CD4-positive, alpha-beta T cell treated with Interleukin-6 at 100 ng/mL for 8 hours (primary cell): ENCODE measurements around the gene PFKFB4.
"Not testable (repeated sequence)": the region's sequence is repeated elsewhere in the genome, so short reads cannot be mapped to it uniquely, and the experiment has no call there.

Source experiments
- DNase-seq: peaks from one replicate; pipeline ENCODE4 v3.0.0-alpha.2; 2020; ENCODE audit warnings: mixed read lengths, low spot score

The PFKFB4 gene

GRCh38 chr3:48492461-48493202 is 64.0 kb downstream of the PFKFB4 start:
- DNase-seq = no peak

- no peak for DNase-seq
Measured at GRCh38 chr3:48486952-48487351, 69.7 kb downstream of the PFKFB4 start.

DNA sequence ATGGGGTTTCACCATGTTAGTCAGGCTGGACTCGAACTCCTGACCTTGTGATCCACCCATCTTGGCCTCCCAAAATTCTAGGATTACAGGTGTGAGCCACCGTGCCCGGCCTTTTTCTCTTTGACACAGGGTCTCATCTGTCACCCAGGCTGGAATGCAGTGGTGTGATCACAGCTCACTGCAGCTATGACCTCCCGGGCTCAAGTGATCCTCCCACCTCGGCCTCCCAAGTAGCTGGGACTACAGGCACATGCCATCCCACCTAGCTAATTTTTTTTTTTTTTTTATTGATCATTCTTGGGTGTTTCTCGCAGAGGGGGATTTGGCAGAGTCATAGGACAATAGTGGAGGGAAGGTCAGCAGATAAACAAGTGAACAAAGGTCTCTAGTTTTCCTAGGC is 73.8 kb downstream of the PFKFB4 start:
- DNase-seq = not testable (repeated sequence)

GRCh38 chr3:48480891-48481290 is 75.7 kb downstream of the PFKFB4 start:
- not testable (repeated sequence) for DNase-seq

DNA sequence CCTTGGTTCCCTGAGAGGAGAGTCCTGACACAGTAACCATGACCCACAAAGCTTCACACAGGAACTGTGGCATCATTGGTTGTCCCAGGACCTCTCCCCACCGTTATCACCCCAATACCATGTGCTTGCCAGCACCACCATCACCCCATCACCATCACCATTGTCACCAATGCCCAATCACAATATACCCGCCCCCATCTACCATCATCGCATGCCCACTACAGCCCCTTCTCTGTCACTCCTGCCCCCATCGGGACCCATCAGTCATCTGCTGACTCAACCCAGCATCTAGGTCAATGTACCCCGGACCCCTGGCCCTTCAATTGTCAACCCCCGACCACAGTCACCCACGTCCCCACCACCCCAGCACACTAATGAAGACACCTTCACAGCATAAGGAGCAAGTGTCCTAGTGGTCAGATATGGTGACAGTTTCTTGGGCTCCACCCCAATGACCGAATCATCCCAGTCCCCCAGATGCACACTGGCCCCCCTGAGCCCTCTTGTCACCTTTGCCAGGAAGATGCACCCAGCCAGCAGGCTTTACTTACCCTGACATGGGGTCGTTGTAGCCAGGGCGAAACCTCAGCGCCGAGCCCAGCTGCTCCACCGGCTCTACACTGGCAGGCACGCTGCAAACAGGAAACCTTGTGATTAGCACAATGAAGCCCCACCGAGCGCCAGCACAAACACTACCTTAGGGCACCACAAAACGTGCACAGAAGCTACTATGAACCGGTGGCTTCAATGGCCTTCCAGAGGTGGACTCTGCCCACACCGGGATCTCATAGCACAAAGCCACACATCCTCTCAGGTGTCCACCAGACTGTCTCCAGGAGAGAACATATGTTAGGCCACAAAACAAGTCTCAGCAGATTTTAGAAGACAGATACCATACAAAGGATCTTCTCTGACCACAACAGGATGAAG is 77.7 kb downstream of the PFKFB4 start:
- peak; percentile 68 for DNase-seq

DNA sequence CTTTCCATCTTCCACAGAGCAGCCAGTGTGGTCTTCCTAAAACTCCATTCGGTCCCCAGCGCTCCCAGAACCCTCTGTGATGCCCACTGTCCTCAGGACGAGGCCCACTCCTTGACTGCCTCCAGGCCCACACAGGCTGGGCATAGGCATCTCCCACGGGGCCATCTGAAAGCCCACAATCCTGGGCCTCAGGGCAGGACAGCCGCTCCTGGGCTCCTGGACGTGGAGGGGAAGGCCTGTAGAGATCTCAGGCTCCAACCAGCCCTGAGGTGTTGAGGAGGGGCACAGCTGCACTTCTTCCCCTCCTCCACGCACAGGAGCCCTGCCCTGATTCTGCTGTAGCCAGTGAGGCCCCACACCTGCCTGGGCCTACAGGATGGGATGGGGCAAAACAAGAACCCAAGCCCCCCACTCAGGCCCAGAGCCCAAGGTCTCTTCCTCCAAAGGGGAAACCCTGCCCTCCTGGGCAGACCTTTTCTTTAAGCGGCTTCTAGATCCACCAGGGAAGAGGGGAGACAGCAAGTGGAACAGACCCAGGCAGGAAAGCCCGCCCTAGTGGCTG is 78.6 kb downstream of the PFKFB4 start:
- DNase-seq = no peak

- no peak for DNase-seq
Measured at GRCh38 chr3:48476426-48477053, 80.1 kb downstream of the PFKFB4 start.

DNA sequence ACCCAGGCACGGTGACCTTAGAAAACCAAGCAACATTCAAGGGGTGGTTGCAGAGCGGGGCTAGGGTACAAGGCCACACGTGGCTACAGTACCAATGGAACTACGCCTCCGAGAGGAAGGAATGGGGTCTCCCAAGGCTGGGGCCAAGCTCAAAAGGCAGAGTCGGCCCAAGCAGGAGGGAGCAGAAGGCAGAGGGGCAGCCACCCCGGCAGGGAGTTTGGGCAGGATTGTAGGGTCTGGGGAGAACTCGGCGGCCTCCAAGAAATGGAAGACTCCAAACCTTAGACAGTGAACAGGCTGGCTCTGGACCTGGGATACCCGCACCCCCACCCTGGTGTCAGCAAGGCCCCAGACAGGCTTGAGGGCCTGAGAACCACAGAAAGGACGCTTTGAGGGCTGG is 81.4 kb downstream of the PFKFB4 start:
- DNase-seq = no peak

GRCh38 chr3:48474619-48475018 is 82.0 kb downstream of the PFKFB4 start:
- no peak for DNase-seq

DNA sequence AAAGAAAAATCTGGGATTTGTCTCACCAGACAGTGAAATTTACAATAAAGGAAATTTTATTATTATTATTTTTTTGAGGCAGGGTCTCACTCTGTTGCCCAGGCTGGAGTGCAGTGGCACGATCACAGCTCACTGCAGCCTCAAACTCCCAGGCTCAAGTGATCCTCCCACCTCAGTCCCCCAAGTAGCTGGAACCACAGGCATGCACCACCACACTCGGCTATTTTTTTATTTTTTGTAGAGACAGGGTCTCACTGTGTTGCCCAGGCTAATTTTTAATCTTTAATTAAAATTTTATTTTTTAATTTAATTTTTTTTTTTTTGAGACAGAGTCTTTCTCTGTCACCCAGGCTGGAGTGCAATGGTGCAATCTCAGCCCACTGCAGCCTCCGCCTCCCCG is 82.6 kb downstream of the PFKFB4 start:
- DNase-seq = not testable (repeated sequence)

- DNase-seq = no peak
Measured at GRCh38 chr3:48473617-48473952, 83.0 kb downstream of the PFKFB4 start.

DNA sequence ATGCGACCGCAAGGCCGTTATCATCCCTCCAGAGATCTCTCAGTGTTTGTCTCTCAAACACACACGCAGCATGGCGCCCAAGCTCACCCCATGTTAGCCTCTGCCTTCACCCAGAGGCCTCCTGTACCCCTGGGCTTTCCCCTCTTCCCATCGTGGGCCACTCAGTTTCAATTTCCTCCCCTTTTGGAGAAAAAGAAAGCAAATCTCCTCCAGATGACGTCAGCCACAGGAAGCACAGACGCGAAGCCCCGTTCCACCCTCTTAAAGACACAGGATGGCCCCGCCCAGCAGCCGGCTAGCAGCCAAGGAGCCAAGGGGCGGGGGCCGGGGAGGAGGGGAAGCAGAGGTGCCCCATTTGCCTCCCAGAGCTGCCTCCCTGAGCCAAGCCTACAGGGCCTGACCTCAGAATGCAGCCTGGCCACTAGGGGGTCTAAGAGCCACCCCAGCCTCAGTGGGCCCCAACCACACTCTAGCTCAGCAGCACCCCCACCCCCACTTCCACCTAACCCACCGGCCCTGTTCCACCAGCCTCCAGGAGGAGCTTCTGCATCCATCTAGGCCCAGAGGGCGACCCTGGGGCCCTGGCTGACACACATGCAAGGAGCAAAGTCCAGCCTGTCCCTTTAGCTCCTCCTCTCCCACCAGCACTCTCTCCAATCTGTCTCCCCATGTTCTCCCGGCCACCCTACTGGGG is 83.5 kb downstream of the PFKFB4 start:
- DNase-seq = peak; percentile 95

- no peak for DNase-seq
Measured at GRCh38 chr3:48472673-48472922, 84.0 kb downstream of the PFKFB4 start.

DNA sequence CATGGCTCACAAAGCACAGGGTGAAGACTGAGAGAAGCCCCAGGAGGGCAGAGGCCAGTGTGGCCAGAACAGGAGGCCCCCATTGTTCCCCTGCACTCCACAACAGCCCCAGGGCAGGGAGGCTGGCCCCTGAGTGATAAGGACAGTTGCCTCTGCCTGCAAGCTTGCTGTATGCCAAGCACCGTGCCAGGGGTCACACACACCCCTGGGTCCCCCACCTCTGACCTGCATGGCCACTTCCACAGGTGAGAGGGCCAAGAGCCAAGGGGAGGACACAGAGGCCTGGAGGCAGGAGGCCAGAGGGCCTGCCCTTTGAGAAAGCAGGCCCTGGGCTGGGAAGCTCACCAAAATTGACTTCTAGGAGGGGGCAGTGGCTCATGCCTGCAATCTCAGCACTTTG is 86.3 kb downstream of the PFKFB4 start:
- DNase-seq = no peak

- no peak for DNase-seq
Measured at GRCh38 chr3:48469046-48469915, 87.3 kb downstream of the PFKFB4 start.

DNA sequence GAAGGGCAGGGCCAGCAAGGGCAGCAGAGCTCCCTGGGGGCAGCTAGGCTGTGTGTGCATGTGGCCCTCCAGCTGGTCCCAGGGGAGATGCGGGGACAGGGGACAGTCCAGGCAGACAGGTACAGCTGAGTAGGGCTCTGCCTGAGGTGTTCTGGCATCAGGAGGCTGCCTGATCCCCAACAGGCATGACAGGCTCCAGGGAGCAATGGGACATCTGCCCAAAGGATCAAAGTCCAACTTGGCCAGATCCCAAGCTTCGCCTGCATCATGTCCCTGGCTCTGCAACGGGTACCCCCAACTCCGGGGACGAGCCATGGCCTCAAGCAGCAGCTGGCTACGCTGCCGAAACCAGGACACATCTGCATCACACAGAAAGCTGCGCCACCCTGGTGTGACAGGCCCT is 88.3 kb downstream of the PFKFB4 start:
- DNase-seq = no peak
